NCI-H1092 treated with DMSO at 0.1 percent for 48 hours (cell line): ENCODE data around the gene CHPF.
A peak's percentile ranks its signal among the peaks of the same experiment; 100 is the strongest.

ENCODE experiments used
- DNase-seq: peaks from one replicate; lab custom pipeline; 2025; lab: John Stamatoyannopoulos, UW

CHPF gene

DNA sequence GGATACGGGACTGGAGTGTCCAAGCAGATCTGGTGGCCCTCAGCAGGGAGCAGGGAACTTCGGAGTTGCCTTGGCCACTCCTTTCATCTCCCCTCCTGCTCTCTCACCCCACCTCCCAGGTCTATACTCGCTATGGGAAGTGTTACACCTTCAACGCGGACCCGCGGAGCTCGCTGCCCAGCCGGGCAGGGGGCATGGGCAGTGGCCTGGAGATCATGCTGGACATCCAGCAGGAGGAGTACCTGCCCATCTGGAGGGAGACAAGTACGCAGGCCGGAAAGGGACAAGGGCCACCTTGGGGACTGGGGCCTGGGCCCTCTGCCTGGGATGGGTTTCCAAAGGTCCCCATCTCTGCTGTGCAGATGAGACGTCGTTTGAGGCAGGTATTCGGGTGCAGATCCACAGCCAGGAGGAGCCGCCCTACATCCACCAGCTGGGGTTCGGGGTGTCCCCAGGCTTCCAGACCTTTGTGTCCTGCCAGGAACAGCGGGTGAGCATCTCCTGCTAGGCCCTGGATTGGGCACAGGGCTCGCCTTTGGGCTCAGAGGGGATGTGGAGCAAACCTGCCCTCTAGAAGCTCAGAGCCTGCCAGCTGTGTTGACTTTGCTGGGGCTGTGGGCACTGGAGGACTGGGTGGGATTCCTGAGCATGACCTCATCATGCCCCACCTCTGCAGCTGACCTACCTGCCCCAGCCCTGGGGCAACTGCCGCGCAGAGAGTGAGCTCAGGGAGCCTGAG, 11.8 kb downstream of the CHPF start:
- DNase-seq = no peak

DNA sequence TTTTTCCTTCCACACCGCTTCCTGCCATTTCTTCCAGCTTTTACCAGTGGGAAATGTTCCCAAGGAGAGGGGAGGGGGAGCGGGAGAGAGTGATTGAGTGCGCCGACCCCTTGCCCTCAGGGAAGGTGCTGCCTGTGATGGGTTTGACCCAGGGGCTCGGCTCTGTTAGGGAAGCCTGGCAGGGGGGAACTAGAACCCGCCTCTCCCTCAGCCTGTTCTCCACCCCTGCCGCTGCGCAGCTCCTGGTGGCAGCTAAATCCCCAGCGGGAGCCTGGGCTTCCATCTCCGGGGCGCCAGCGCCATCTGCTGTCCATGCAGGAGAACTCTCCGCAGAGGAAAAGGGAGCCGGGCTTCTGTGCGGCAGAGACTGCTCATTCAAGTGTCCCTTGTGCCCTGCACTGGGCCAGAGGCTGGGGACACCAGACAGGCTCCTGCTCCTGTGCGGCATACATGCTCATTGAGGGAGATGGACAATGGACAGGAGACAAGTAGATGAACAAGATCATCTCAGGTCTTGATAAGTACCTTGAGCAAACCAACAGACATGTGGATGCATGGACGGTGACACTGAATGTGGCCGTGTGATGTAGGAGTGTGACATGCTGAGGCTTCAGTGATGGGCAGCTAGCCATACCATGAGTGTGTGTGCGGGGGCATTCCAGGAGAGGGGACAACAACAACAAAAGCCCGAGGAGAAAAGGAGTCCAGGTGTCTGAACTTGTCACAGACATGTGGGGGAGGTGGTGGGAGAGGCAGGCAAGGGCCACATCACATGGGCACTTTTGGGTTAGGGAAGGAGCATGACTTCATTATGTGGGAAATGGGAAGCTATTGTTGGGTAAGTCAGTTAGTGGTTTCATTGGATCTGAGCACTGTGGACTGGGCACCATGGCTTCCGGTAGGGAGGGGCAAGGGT, 13.3 kb downstream of the CHPF start:
- peak; percentile 65 for DNase-seq

- no peak for DNase-seq
Observed at GRCh38 chr2:219527472-219527871, 16.1 kb downstream of the CHPF start.

- DNase-seq = peak; percentile 25
Observed at GRCh38 chr2:219527076-219527394, 16.6 kb downstream of the CHPF start.

DNA sequence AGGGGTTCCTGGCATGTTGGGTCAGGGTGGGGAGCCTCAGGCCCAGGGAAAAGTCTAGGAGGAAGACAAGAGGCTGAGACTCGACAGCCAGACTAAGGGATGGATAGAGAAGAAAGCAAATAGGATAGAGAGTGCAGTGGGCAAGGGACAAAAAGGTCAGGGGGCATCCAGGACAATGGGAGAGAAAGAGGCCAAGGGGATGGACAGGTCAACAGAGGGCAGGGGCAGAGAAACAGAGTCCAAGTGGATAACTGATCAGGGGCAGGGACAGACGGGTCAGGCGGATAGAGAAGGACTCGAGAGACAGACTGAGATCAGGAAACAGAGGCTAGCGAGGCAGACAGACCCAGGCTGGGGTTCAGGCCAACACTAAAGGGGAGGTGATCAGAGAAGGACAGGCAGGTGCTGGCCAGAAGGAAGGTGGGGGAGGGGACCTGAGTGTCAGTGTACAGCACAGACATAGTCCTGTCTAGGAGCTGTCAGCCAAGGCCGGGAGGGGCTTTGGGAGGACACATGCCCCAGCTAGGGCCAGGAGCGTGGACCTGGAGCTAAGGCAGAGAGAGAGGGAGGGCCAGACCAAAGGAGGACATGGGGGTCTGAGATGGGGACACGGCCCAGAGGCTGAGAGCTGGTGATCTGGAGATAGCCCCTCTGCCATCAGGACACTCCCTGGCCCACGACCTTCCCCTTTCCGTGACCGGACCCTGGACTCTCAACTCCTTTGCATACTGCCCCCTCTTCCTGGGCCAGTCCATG, 17.1 kb downstream of the CHPF start:
- DNase-seq = no peak

- no peak for DNase-seq
Observed at GRCh38 chr2:219525533-219526232, 17.9 kb downstream of the CHPF start.

GRCh38 chr2:219524817-219525216, 18.8 kb downstream of the CHPF start:
- no peak for DNase-seq

- no peak for DNase-seq
Observed at GRCh38 chr2:219523031-219523671, 20.5 kb downstream of the CHPF start.

- DNase-seq = no peak
Observed at GRCh38 chr2:219522111-219523030, 21.2 kb downstream of the CHPF start.

- peak; percentile 18 for DNase-seq
Observed at GRCh38 chr2:219521066-219521880, 22.3 kb downstream of the CHPF start.

DNA sequence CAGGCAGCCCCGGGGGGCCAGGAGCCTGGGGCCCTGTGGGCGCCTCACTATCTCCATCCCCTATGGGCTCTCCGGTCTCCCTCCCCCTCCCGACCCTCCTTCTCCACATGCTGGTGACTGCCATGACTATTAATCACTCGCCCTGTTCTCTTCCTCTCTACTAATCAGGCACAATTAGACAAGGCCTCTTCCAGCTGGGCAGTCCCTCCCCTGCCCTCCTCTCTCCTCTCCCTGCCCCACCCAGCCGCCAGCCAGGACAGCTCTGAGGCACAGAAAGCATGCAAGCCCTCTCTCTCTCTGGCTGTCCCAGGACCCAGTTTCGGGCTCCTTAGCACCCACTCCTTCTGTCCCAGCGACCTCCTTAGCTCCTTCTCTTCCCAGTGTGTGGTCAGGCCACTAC, 23.5 kb downstream of the CHPF start:
- no peak for DNase-seq

- no peak for DNase-seq
Observed at GRCh38 chr2:219519526-219519916, 24.1 kb downstream of the CHPF start.

DNA sequence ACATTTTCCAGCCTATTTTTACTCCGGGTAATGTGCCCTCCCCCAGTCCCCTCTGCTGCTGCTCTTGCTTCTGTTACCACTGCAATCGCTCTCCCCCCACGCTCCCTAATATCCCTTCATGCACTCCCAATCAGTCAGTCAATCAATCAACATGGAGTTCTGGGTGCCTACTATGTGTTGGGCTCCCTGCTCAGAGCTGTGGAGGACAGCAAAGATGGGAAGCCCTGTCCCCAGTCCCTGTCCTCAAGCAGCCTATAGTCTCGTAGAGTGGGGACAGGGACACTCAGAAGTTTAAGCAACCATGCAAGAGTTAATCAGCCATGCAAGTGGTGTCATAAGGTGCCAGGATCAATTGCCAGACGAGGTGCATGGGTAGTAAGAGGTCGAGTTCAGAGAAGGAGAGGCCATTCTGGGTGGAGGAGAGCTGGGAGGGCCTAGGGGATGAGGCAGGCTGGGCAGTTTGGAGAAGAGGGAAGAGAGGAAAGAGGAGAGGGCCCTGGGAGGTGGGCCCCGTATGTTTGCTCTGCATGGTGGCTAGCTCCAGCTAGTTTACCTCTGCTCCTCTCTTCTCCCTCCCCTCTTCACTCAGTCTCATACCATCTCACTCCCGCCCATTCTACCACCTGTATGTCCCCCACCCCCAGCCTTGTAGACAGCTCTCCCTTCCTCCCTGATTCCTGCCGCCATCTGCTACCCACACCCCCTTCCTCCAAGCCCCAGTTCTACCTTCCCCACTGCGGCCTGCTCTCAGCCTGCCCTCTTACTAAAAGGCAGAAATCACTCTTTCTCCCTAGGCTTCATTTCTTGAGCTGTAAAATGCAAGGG, 25.4 kb downstream of the CHPF start:
- DNase-seq = no peak

- DNase-seq = no peak
Observed at GRCh38 chr2:219516888-219517287, 26.7 kb downstream of the CHPF start.

GRCh38 chr2:219515874-219516629, 27.6 kb downstream of the CHPF start:
- no peak for DNase-seq

DNA sequence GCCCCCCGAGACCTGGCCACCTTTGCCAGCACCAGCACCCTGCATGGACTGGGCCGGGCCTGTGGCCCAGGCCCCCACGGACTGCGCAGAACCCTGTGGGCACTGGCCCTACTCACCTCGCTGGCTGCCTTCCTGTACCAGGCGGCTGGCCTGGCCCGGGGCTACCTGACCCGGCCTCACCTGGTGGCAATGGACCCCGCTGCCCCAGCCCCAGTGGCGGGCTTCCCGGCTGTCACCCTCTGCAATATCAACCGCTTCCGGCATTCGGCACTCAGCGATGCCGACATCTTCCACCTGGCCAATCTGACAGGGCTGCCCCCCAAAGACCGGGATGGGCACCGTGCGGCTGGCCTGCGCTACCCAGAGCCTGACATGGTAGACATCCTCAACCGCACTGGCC, 28.8 kb downstream of the CHPF start:
- no peak for DNase-seq

DNA sequence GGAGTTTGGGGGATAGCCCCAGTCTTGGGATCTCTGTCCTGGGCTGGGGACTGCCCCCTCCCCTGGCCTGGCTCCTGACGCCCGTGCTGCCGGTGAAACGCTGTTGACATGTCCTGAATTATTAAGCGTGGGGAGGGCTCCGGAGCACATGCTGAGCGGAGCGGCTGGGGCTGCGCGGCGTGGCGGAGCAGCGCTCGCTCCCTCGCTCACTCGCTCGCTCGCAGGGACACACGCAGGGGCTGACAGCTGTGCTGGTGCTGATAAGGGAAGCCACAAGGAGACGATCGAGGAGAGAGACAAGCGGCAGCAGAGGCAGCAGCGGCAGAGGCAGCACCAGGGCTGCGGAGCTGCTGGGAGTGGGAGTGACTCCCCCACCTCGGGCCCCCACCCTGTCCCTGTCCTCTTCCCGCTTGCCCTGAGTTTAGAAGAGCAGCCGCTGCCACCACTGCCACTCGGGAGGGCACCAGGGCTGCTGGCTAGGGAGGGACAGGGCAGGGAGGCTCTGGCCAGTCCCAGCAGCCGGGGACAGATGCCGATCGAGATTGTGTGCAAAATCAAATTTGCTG, 29.3 kb downstream of the CHPF start, which contains the start of gene ASIC4:
ASIC4 (plus strand) TSS at position 287 of the 566 bp plus-strand sequence; CDS start at position 530, 243 bp downstream.
- DNase-seq = peak; percentile 24
